C4-2B (cell line): ENCODE data around the gene ARL10.
"Not testable (repeated sequence)": the region's sequence is repeated elsewhere in the genome, so short reads cannot be mapped to it uniquely, and the experiment has no call there.

Source experiments
- H3K27ac ChIP-seq: fragments of 450-650 bp; 2 replicates; pipeline ENCODE4 v1.5.1; 2017
- CTCF ChIP-seq: fragments of 450-650 bp; conservative IDR thresholded peaks from 2 replicates; pipeline ENCODE4 v1.5.1; 2017; ENCODE audit warnings: mild to moderate bottlenecking
- ZFX ChIP-seq: fragments of 450-650 bp; IDR thresholded peaks from 2 replicates; pipeline ENCODE4 v1.6.1; 2017

Gene ARL10

GRCh38 chr5:176406436-176407052 lies 41.3 kb downstream of the ARL10 start:
- no peak overlapping the region for H3K27ac ChIP-seq
- TF ChIP-seq ZFX, result no peak

- H3K27ac ChIP-seq, result no peak overlapping the region
Measured at GRCh38 chr5:176407456-176408251, 42.4 kb downstream of the ARL10 start.

GRCh38 chr5:176408252-176408573 lies 42.9 kb downstream of the ARL10 start:
- not testable (repeated sequence) for H3K27ac ChIP-seq

More at GRCh38 chr5:176407456-176408251, 42.4 kb downstream of the ARL10 start:
- TF ChIP-seq ZFX, result no peak

- TF ChIP-seq ZFX, result no peak
- no peak for TF ChIP-seq CTCF
- no peak overlapping the region for H3K27ac ChIP-seq
Measured at GRCh38 chr5:176408590-176408989, 43.3 kb downstream of the ARL10 start.

GRCh38 chr5:176409765-176410164 lies 44.5 kb downstream of the ARL10 start:
- TF ChIP-seq ZFX (no peak), CTCF (no peak)
- H3K27ac ChIP-seq, result no peak overlapping the region

GRCh38 chr5:176410486-176411180 lies 45.3 kb downstream of the ARL10 start:
- no peak overlapping the region for H3K27ac ChIP-seq
- TF ChIP-seq ZFX, result no peak
- no peak for TF ChIP-seq CTCF

GRCh38 chr5:176412517-176413254 lies 47.4 kb downstream of the ARL10 start:
- no peak overlapping the region for H3K27ac ChIP-seq
- TF ChIP-seq ZFX (no peak), CTCF (no peak)

- no peak overlapping the region for H3K27ac ChIP-seq
- TF ChIP-seq ZFX, result no peak
- no peak for TF ChIP-seq CTCF
Measured at GRCh38 chr5:176413255-176413565, 47.9 kb downstream of the ARL10 start.
